GM12878 (cell line): ENCODE data around the gene SLF2. TPM values are rescaled to one million over a fixed set of nuclear protein-coding genes. Genes with fewer than 3 reads are reported as not detected.

Source experiments
- ATAC-seq: fragments of 200-7000 bp; cut with Tn5 transposase; 3 replicates; pipeline ENCODE4 v1.9.1; 2020; ENCODE audit warnings: mild to moderate bottlenecking, moderate library complexity
- BruUV-seq: library from RNA; stranded (reverse); fragments of 400-500 nt; replicated peaks from 2 replicates; lab custom pipeline; 2021; lab: Mats Ljungman, UMichigan
- CTCF ChIA-PET: fragments of 300-600 bp; sonication (Branson Sonifier 250); formaldehyde crosslinking; extraction: SDS; loops from one replicate; lab custom pipeline; 2021; ENCODE audit warnings: inconsistent platforms; lab: Yijun Ruan, JAX
- POLR2A ChIA-PET: fragments of 350-600 bp; formaldehyde crosslinking; extraction: SDS; loops from one replicate; lab custom pipeline; 2021; ENCODE audit warnings: inconsistent platforms; lab: Charles Lee
- RAD21 ChIA-PET: fragments of 300-600 bp; sonication (Branson Sonifier 250); formaldehyde crosslinking; loops from one replicate; lab custom pipeline; 2023; ENCODE audit warnings: antibody characterized with exemption; ENCODE audit not compliant: unreplicated experiment; lab: Charles Lee
- SMC1A ChIA-PET: fragments of 300-600 bp; sonication (Branson Sonifier 250); formaldehyde crosslinking; loops from one replicate; lab custom pipeline; 2023; ENCODE audit not compliant: unreplicated experiment, uncharacterized antibody; lab: Charles Lee
- DNase-seq: peaks from one replicate; pipeline ENCODE4 v3.0.0-alpha.2; 2011; ENCODE audit warnings: low read depth, low spot score
- FAIRE-seq: peaks from 3 replicates; lab custom pipeline; 2011; peaks lifted over from hg19 to GRCh38; lab: Jason Lieb, UNC
- H2AFZ ChIP-seq: 2 replicates; pipeline ENCODE4 v1.6.0; 2011; ENCODE audit warnings: low read depth, low read length, control low read depth; ENCODE audit not compliant: control insufficient read depth
- H3K27ac ChIP-seq: 2 replicates; pipeline ENCODE4 v1.5.1; 2011; ENCODE audit warnings: control low read depth; ENCODE audit not compliant: control insufficient read depth, insufficient read depth
- H3K27me3 ChIP-seq, 2 experiments: replicated peaks in 1 of 2; 2 replicates each; pipeline versions ENCODE4 v1.6.0 to v1.6.1; 2011; ENCODE audit warnings: low read length in 1 of 2; ENCODE audit not compliant: control insufficient read depth in 2 of 2, insufficient read depth in 2 of 2
- H3K36me3 ChIP-seq, 2 experiments: 2 replicates each; pipeline ENCODE4 v1.5.1; 2011; ENCODE audit warnings: low read length in 1 of 2; ENCODE audit not compliant: control insufficient read depth in 2 of 2, insufficient read depth in 2 of 2
- H3K4me1 ChIP-seq: 2 replicates; pipeline ENCODE4 v1.6.1; 2011; ENCODE audit warnings: mild to moderate bottlenecking, low read length, moderate library complexity, mixed read lengths; ENCODE audit not compliant: control insufficient read depth, insufficient read depth
- H3K4me2 ChIP-seq: 2 replicates; pipeline ENCODE4 v1.6.0; 2011; ENCODE audit warnings: control low read depth; ENCODE audit not compliant: control insufficient read depth, insufficient read depth
- H3K4me3 ChIP-seq: fragments of 200-600 bp; sonication (generic); 2 replicates; pipeline ENCODE4 v1.5.1; 2016
- H3K79me2 ChIP-seq: 2 replicates; pipeline ENCODE4 v1.6.0; 2011; ENCODE audit warnings: low read length; ENCODE audit not compliant: control insufficient read depth, insufficient read depth
- H3K9ac ChIP-seq: 2 replicates; pipeline ENCODE4 v1.8.0; 2011; ENCODE audit warnings: low read length, control low read depth, mixed read lengths; ENCODE audit not compliant: control insufficient read depth, insufficient read depth
- H3K9me3 ChIP-seq: replicated peaks from 3 replicates; pipeline ENCODE4 v1.5.1; 2011; ENCODE audit warnings: mild to moderate bottlenecking, low read length; ENCODE audit not compliant: control insufficient read depth, insufficient read depth
- H4K20me1 ChIP-seq: 2 replicates; pipeline ENCODE4 v1.6.0; 2011; ENCODE audit not compliant: control insufficient read depth, insufficient read depth
- CBX3 ChIP-seq: fragments of 200-600 bp; sonication (generic); IDR thresholded peaks from 2 replicates; pipeline ENCODE4 v1.6.1; 2016; ENCODE audit warnings: low read depth, borderline replicate concordance
- CEBPB ChIP-seq, 2 experiments: fragments of 150-350 bp in 1 of 2; IDR thresholded peaks; 2 replicates each; pipeline ENCODE4 v1.6.1; 2012 to 2014; ENCODE audit warnings: low read depth in 2 of 2, low read length in 2 of 2, borderline replicate concordance in 1 of 2, inconsistent platforms in 1 of 2
- CHD2 ChIP-seq: IDR thresholded peaks from 2 replicates; pipeline ENCODE4 v1.6.1; 2011; ENCODE audit warnings: low read depth, low read length, improper control_type of control experiment, borderline replicate concordance
- MTA2 ChIP-seq: fragments of 450-650 bp; IDR thresholded peaks from 2 replicates; pipeline ENCODE4 v1.6.1; 2016; ENCODE audit warnings: low read depth, mild to moderate bottlenecking, moderate library complexity
- NKRF ChIP-seq: fragments of 450-650 bp; conservative IDR thresholded peaks from 2 replicates; pipeline ENCODE4 v1.6.1; 2017; ENCODE audit warnings: mild to moderate bottlenecking, moderate library complexity
- STAT3 ChIP-seq: IDR thresholded peaks from 2 replicates; pipeline ENCODE4 v1.6.1; 2011; ENCODE audit warnings: low read depth, low read length, improper control_type of control experiment
- ZNF24 ChIP-seq: fragments of 450-650 bp; IDR thresholded peaks from 2 replicates; pipeline ENCODE4 v1.6.1; 2017; ENCODE audit warnings: antibody characterized with exemption, mild to moderate bottlenecking
- WGBS: methylation state at CpG from one replicate; pipeline ENCODE4 v1.1.6; 2016; ENCODE audit warnings: low lambda C conversion rate; ENCODE audit not compliant: insufficient replicate concordance, insufficient coverage; ENCODE audit errors: missing lambda C conversion rate; 5-methylcytosine and 5-hydroxymethylcytosine counted together
- in situ Hi-C: fragments of 300-500 bp; cut with MboI; formaldehyde crosslinking; loops from 9 replicates; pipeline ENCODE4 v1.14.3; 2018; ENCODE audit warnings: mixed read lengths
- intact Hi-C: fragments of 100-400 bp; cut with micrococcal nuclease; formaldehyde crosslinking; loops from one replicate; pipeline ENCODE4 v1.14.2; 2022; ENCODE audit not compliant: unreplicated experiment
- polyA plus RNA-seq, 11 experiments: library from polyadenylated mRNA; depleted of rRNA in 4 of 11; unstranded in 6 of 11; stranded (reverse) in 5 of 11; fragments of >200 nt; fragmentation: Nextera tagmentation in 4 of 11; fragmentation: Illumina TruSeq in 1 of 11; extraction: Ambion mirVana in 4 of 11; extraction: Trizol in 1 of 11; gene quantifications; 1 replicate in 1 of 11; 2 replicates in 10 of 11; pipeline versions ENCODE4 v1.2.1 to v1.2.3, GENCODE V29; 2011 to 2016; ENCODE audit warnings: inconsistent platforms in 2 of 11, missing spikeins in 2 of 11, low read depth in 1 of 11
- total RNA-seq, 4 experiments: library from RNA; depleted of rRNA in 3 of 4; stranded (reverse); fragments of >200 nt in 3 of 4; fragmentation: Illumina TruSeq in 1 of 4; extraction: Trizol in 1 of 4; gene quantifications; 2 replicates each; pipeline versions ENCODE4 v1.2.1 to v1.2.3, GENCODE V29; 2013 to 2021

Gene SLF2
- total and polyA plus RNA-seq, 10 of the 15 experiments (the other 5 are each of a cell fraction or from before 2014, with no cell fraction given): 3.0 to 25.2 (median 17.9) TPM

- Histone ChIP-seq H3K4me1 (no peaks in the 10 kb centered on the region), H3K36me3 (no peaks in the 10 kb centered on the region), H3K4me3 (no peak overlapping the region), H3K27ac (no peak overlapping the region), H3K9me3 (no peaks in the 10 kb centered on the region), H3K9ac (no peak overlapping the region), H4K20me1 (no peaks in the 10 kb centered on the region), H2AFZ (no peak overlapping the region), H3K79me2 (no peaks in the 10 kb centered on the region), H3K4me2 (no peak overlapping the region), H3K27me3 (no peaks in the 10 kb centered on the region; a peak in 1 of 4 replicates)
- intact Hi-C loops: no loop called here
- FAIRE-seq: no peak
- CTCF ChIA-PET: interaction anchor here (0.6 to 2.6 kb wide), 9 partner anchors 9 to 406 kb away, joined by 3 to 14 read pairs (median 4); no protein-coding TSS in a partner anchor
- SMC1A ChIA-PET: interaction anchor here (0.6 to 2.8 kb wide), 4 partner anchors 9 to 127 kb away, joined by 3 to 21 read pairs (median 4); no protein-coding TSS in a partner anchor
- ATAC-seq: no peak
- DNase-seq: no peak
- WGBS: 67% methylated on average over 14 of the region's 14 CpGs
- BruUV-seq: no TSS peak
- TF ChIP-seq CHD2 (no peak), STAT3 (no peak), MTA2 (no peak), CBX3 (no peak), CEBPB (IDR thresholded peaks at IDR 0.05; ENCODE audit: borderline replicate concordance in 1 of 2, low read depth in 2 of 2, low read length in 2 of 2) (no peak), ZNF24 (no peak), NKRF (no peak)
- in situ Hi-C loops: no loop called here
- RAD21 ChIA-PET: interaction anchor here (1.6 to 1.7 kb wide), 2 partner anchors 9 to 26 kb away, joined by 4 to 8 read pairs; no protein-coding TSS in a partner anchor
- POLR2A ChIA-PET: no interaction called here
Observed at GRCh38 chr10:100887761-100888296, 24.9 kb upstream of the SLF2 start.
